AG10803 (cell line): Measurements from ENCODE around the gene C12orf56.
"Not testable (repeated sequence)": the region's sequence is repeated elsewhere in the genome, so short reads cannot be mapped to it uniquely, and the experiment has no call there.

ENCODE experiments used
- DNase-seq: peaks from one replicate; pipeline ENCODE4 v3.0.0; 2010; ENCODE audit warnings: low read depth
- H3K4me3 ChIP-seq: 2 replicates; pipeline ENCODE4 v1.5.1; 2011; ENCODE audit warnings: mild to moderate bottlenecking, low read length, control low read depth
- CTCF ChIP-seq: conservative IDR thresholded peaks from 2 replicates; pipeline ENCODE4 v1.5.1; 2011; ENCODE audit warnings: mild to moderate bottlenecking, low read length, control low read depth, inconsistent platforms

Gene C12orf56

GRCh38 chr12:64221651-64222008 lies 168.9 kb downstream of the C12orf56 start:
- peak overlapping the region; percentile 88 for H3K4me3 ChIP-seq
- peak; percentile 77 for DNase-seq
- no peak for TF ChIP-seq CTCF

- no peak for TF ChIP-seq CTCF
- no peak for DNase-seq
- H3K4me3 ChIP-seq = no peak overlapping the region
Measured at GRCh38 chr12:64220046-64220445, 170.5 kb downstream of the C12orf56 start.

GRCh38 chr12:64219145-64219544 lies 171.4 kb downstream of the C12orf56 start:
- no peak for TF ChIP-seq CTCF
- no peak overlapping the region for H3K4me3 ChIP-seq
- no peak for DNase-seq

- no peak for TF ChIP-seq CTCF
- no peak for DNase-seq
- no peak overlapping the region for H3K4me3 ChIP-seq
Measured at GRCh38 chr12:64218597-64218996, 172.0 kb downstream of the C12orf56 start.

- H3K4me3 ChIP-seq, DNase-seq: not testable (repeated sequence)
Measured at GRCh38 chr12:64217643-64218042, 172.9 kb downstream of the C12orf56 start.

- no peak overlapping the region for H3K4me3 ChIP-seq
- DNase-seq = no peak
- TF ChIP-seq CTCF = no peak
Measured at GRCh38 chr12:64216239-64216638, 174.3 kb downstream of the C12orf56 start.
